HG03442 (cell line): Measurements from ENCODE around the gene COL15A1.

Source experiments
- ATAC-seq: cut with Tn5 transposase; IDR thresholded peaks from one replicate; pipeline ENCODE4 v1.9.1; 2021; ENCODE audit warnings: mild to moderate bottlenecking, moderate library complexity; ENCODE audit not compliant: unreplicated experiment

COL15A1 gene

DNA sequence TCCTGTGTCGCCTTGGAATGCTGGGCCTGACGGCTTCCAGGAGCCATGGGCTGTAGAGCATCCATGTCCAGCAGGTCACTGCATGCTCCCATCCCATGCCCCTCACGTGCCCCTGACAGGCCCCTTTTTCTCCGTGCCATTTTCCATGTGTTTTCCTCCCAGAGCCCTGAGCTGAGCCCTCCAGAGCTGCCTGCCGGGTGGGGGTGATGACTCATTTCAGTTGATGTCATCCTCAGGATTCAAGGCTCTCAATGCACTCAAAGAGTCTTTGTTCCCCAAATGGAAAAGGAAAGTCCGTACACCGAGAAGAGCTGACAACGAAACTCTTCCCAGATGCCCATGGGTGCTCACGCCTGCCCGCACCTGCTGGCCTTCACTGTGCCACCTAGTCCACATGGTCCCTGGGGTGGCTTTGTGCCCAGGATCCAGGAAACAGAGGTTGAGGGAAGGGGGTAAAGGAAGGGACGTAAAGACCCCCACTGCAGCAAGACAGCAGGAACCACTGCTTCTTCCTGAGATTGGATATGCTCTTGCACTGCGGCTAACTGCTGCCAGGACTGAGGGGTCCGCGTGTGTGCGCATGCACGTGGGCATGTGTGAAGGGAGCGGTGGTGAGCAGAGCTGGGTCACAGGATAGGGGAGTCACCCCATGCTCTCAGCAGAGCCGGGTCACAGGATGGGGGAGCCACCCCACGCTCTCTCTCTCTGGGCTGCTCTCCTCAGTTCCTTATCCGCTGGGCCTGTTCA is 27.6 kb downstream of the COL15A1 start:
- no peak for ATAC-seq

DNA sequence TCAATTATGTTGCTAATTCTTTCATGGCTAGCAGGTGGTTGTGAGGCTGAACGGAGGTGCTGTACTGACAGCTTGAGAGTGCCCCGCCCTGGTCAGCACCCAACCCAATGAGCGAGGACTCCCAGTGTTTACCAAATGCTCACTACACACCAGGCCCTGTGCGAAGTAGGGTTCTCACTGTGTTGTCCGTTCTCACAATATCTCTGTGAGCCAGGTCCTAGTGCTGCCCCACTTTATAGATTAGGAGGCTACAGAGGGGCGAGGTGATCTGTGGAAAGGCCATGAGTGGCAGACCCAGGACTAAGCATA is 28.2 kb downstream of the COL15A1 start:
- no peak for ATAC-seq

DNA sequence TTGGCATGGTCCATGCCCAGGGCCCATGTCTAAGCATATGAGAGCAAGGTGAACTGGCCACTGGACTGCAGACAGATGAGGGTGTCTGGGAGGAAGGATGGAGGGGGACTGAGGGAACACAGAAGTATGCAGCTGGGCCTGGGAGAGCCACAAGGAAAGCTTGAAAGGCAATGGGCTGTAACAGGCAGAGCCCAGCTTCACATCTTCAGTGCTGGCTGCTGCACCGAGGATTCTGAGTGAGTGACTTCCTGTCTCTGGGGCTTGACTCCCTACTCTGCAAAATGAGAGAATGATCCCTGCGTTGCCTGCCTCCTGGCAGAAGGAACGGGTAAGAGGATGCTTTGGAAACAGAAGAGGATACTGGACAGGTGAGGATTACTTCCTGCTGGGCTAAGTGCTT is 29.0 kb downstream of the COL15A1 start:
- ATAC-seq = no peak

DNA sequence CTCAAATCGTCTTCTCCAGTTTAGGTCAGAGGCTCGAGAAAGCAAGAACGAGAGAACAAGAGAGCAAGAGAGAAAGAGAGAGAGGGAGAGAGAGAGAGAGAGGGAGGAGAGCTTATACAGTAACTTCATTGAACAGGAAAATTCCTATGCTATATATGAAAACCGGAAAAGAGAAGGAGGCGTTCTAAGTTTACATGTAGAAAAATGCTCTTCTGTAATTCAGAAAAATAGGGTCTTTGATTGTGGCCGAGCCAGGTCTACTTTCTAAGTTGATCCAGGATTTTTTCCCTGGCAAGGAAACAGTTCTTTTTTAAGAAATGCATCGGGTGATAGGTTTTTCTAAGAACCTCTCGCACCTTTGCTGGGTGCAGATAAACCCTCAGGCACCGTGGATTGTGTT is 29.5 kb downstream of the COL15A1 start:
- ATAC-seq = no peak

DNA sequence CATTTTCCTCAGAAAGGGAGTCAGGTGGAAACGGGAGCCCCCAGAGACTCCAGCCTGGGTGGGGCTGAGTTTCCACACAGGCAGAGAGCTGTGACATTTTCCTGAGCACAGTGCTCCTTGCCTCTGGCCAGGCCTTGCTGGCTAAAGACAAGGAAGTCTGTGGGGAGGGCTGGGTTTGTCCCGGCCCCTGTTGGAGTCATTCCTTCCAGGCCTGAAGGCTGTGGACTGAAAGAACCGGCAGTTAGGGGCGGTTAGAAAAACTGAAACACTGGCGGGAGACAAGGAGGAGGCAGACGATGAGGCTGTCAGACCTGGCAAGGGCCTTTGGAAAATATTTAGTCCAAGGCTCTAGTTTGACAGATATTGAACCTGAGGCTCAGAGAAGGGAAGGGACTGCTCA is 29.9 kb downstream of the COL15A1 start:
- ATAC-seq = no peak

DNA sequence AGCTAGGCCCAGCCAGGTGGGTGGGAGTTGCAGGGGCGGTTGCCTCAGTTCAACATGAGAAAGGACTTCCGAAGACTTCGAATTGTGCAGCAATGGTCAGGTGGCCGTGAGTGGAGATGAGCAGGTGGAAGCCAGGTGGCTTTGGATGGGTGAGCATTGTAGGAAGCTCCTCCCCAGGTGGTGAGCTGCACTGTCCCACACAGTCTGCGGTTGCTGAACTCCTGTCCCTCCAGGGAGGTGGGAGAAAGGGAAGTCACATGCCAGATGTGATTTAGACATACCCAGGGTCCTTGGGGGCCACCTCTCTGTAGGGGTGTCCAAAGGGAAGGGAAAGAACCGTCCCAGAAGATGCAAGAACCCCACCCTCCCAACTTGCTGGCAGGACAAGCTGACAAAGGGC is 30.4 kb downstream of the COL15A1 start:
- ATAC-seq = no peak

DNA sequence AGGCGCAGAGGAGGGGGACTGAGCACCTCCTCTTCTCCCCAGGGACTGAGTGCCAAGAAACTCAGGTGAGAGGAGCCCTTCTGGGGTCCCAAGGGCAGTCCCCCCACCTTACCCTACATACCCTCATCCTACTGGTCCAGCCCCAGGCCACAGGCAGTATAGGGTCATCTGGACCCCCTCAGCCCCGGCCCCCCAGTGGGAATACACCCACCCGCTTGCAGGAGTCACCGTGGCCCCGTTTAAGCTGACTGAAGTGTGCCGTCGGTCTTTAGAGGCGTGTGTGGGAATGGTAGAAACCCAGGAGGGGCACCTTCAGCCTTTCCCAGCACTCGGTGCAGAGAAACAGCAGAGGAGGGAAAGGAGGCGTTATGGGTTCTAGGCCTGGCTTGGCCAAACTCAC is 30.8 kb downstream of the COL15A1 start:
- ATAC-seq = no peak

DNA sequence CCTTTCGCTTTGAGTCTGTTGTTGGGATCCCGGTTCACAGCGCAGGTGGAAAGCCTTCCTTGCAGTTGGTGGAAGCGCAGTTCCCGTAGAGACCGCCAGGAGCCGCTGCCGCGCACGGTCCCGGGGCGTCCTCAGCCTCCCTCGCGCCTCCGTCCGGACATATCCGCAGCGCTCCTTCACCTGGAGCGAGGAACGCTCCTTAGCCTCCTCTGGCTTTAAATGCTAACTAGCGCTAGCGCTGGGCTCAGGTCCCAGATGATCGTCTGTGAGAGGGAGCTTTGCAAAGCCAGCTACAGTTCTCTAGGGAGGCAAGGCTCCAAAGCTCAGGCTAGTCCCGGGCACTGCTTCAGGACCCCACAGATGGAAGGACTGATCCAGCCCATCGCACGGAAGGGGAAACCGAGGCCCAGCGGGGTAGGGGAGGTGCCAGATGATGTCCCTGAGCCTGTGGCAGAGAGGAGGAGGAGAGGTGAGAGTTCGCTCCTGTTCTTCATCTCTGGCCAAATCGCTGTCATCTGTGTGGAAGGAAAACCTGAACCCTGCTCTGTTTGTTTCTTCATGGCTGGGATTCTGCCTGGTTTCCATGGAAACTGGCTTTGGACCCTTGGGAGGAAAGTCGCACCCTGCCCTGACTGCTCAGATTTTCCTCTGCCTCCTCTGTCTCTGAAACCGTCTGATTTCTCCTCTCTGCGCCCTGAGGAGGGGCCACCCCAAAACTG is 31.4 kb downstream of the COL15A1 start:
- peak; percentile 91 for ATAC-seq

DNA sequence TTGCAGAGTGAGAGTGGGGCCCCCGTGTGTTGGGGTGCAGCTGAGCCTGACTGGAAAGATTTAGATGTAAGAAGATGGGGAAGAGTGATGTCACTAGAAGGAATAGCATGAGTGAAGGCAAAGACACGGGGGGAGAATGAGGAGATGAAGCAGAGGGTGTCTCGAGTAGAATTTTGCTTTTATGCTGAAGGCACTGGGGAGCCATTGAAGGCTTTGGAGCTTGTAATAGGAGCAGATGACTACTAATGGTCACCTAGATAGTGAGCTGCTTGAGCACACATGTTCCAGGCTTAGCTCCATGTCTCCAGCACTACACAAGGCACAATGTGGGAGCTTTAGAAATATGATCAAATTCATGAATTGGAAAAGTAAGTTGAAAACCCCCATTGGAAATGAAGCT is 32.1 kb downstream of the COL15A1 start:
- ATAC-seq = no peak

DNA sequence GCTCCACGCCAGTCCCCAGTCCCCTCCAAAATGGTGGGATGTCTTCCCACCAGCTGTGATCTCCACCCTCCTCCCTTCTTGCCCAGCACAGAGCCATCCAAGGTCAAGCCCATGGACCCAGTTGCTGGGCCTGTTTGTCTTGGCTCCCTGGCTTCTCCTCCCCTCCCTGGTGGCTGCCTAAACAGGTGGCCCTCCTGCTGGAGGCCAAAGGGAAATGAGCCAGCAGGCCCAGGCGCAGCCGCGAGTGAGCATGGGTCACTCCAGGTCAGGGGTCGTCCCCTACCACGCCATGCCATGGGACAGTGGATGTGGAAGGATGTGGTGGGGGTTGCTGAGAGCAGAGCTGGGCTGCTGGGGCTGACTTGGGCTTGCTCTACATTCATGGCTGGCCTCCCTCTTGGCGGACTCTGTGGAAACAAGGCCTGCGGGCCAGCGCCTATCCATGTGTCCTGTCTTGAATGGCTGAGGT is 33.6 kb downstream of the COL15A1 start:
- no peak for ATAC-seq

DNA sequence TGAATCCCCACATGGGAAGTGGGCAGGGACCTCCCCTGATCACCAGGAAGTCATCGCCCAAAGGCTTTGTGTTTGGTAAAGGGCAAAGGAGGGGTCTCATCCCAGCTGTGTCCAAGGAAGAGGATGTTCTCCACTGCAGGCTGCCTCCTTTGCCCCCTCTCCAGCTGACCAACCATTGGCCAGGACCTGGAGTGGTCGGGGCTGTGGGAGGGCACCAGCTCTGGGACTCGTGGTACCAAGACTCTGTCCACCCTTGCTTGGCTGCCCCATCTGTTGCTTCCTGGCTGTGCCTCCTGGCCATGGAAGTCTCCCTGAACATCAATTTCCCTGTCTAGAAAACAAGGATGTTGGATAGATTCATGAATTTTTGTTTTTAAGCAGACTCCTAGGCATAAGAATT is 34.1 kb downstream of the COL15A1 start:
- ATAC-seq = no peak

DNA sequence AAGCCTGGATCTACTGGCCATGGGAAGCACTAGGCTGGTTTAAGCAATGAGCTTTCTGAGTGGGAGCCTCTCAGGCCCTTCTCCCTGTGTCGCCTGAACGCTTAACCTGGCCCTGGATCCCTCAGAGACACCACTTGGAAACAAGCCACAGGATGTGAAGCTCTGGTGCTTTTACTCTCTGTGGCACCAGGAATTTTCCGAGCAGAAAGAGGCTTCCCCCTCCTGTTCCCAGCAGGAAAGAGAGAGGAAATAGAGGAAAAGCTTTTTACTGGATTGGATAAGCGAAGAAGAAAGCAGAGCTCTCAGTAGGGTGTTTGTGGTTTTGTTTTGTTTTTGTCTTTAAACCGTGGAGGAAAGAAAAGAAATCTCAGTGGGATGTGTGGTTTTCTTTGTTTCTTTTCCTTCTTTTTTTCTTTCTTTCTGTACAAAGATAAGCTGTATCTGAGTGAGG is 34.5 kb downstream of the COL15A1 start:
- no peak for ATAC-seq

DNA sequence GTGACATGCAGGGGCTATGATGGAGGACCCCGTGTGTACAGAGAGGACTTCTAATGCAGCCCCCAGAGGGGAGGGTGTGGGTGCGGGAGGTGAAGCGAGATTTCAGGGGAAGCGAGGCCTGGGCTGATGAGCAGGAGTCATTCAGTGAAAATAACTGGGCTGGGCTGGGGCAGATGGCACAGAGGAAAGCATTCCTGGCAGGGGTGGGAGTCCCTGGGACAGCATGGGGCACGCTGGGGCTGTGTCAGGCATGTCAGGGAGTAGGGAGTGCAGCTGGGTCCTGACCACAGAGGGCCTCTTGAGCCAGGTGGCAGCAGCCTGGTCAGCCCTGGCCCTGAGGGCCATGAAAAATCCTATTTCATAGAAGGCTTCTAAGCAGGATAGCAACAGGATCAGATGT is 36.6 kb downstream of the COL15A1 start:
- ATAC-seq = no peak

DNA sequence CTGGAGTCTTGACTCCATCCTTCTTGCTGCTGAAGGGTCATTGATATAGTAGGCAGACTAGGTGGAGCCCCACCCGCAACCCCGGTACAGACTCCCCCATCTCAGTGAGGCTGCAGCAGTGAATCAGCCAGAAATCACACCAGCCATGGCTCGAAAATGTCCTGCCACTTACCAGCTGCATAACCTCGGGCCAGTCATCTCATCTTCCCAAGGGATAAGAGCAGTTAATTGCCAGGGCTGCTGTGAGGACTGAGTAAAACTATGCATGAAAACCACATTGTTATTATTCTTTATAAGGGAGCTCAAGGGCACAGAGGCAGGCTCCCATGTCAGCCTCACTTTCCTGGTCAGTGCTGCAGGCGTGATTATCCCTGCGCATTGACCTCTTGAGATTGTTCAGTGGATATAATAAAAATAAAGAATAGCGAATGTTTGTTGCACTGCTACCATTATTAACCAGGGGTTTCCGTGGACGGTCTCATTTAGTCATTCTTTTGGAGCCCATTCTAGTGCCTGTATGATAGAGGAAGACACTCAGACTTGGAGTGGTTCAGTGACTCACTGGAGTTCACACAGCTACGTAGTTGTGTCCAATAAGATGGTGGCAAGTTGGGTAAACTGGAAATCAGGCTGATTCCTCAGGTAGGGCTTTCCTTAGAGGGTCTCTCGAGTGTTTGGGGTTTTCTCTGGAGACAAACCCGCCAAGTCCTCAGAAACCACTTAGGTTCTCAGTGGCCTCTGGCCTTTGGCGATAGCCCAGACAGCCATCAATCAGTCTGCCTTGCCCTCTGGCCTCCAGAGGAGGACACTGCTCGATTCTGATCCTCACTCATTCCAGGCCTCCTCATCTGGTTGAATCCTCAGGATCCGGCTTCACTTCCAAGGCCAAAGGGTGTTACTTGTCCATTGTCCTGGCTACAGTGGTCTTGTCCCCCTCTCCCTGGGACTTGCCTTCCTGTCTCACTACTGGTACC is 39.9 kb downstream of the COL15A1 start:
- ATAC-seq = no peak

DNA sequence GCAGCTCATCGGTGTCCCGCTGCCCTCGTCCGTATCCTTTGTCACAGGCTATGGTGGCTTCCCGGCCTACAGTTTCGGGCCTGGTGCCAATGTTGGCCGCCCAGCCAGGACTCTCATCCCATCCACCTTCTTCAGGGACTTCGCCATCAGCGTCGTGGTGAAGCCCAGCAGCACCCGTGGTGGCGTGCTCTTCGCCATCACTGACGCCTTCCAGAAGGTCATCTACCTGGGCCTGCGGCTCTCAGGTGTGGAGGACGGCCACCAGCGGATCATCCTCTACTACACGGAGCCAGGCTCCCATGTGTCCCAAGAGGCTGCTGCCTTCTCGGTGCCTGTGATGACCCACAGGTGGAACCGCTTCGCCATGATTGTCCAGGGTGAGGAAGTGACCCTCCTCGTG is 41.9 kb downstream of the COL15A1 start:
- ATAC-seq = no peak

DNA sequence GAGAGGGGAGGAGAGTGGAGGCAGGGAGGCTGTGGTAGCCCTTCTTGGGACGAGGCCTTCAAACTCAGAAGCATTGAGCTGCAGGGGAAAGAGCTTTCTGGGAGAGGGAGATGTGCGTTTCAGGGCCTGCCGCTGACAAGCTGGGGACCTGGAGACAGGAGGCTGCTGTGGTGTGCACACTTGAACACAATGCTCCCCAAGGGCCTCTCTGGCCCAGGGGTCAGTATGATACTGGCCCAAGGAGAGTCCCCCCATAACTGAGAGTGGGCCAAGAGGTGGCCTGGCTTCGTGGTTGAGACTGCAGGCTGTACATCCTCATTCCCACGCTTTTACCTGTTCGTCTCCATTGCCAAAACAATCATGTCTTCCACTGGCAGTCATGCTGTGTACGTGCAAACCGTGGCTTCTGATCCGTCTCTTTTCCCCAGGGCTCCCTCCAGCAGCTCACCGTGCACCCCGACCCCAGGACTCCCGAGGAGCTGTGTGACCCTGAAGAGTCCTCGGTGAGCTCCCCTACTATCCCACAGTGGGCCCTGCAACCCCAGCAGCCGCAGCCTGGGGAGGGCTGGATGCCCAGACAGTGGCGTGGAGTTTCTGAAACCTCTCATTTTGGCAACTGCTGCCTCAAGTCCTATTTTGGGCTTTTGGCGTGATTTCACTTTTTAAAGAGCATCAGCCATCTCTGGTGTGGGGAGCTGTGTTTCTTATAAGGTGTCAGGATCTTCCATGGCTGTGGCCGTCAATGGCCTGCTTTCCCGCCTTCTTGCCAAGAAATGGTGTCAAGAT is 43.4 kb downstream of the COL15A1 start:
- ATAC-seq = no peak

DNA sequence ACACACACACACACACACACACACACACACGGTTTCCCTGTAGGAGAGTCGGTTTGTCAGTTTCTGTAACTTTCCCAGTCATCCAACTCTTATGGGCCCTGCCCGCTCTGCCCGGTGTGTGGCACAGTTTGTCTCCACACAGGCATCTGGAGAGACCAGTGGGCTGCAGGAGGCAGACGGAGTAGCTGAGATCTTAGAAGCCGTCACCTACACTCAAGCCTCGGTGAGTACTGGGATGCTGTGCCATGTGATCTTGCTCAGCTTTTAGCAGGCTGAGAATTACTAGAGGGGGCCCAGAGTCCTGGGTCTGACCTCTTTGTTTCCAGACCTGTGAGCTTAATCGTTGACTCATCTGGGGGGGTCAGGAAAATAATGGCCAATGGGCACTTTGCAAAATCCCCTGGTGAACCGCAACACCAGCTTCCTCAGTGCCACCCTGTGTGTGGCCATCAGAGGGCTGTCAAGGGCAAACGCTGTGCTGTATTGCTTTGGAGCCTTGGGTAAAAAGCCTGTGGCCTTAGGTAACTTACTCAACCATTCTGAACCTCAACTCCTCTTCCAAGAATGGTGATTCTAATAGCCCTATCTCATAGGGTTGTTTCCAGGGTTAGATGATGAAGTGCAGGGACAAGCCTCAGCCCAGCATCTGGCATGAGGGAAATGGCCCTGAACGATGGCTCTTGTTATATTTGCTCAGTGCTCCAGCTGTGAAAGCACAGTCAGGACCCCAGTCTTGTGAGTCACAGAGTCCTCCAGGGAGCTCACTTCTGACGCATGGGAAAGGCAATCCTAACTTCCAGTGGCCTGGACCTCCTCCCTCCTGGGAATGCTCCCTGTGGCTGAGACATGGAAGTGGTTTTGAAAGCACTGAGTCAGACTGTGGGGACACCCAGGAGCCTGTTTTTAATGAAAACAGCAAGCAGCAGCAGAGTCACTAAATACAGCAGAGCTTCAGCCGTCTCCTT is 45.6 kb downstream of the COL15A1 start:
- no peak for ATAC-seq

DNA sequence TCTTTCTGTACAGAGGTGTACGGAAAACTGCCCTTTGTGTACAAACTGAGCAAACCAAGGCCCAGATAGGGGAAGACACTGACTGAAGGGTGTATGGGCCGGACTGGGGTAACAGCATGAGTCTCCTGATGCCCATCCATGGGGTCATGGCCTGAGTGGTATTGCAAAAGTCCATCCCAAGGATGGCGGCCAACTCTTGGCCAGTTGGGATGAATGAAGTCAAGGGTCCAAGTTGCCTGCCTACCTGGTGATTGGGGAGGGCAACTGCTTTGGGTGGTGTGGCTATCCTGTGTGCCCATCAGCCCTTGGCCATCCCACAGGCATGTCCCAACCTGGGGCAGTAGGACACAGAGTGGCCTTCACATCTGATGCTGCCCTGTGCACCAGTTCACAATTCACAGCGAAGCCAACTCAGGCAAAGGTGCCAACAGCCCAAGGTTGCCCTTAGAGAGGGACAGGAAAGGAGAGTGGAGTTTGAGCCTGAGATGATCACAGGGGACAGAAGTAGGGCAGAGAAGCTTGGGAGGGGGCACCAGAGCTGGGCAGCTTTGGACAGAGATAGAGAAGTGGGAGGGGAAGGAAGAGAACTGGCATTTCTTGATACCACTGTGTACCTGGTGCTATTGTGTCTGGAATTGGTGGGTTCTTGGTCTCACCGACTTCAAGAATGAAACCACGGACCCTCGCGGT is 46.6 kb downstream of the COL15A1 start:
- no peak for ATAC-seq
